AG04450 (cell line): Measurements from ENCODE around the gene SLAMF9. TPM values are rescaled to one million over a fixed set of nuclear protein-coding genes. Genes with fewer than 3 reads are reported as not detected.

Source experiments
- CTCF ChIA-PET: fragments of 300-600, 350-600 bp; formaldehyde crosslinking; extraction: SDS; loops from one replicate; lab custom pipeline; 2022; ENCODE audit warnings: antibody characterized with exemption, inconsistent platforms; lab: Charles Lee
- POLR2A ChIA-PET: fragments of 350-600 bp; formaldehyde crosslinking; extraction: SDS; loops from one replicate; lab custom pipeline; 2021; ENCODE audit warnings: antibody characterized with exemption, inconsistent platforms; lab: Yijun Ruan, JAX
- DNase-seq: peaks from one replicate; pipeline ENCODE4 v3.0.0-alpha.2; 2011; ENCODE audit warnings: low read depth, low spot score
- H3K27ac ChIP-seq: one replicate; pipeline ENCODE4 v1.5.1; 2012; ENCODE audit warnings: low read depth, low read length, control low read depth
- H3K27me3 ChIP-seq: one replicate; pipeline ENCODE4 v1.6.0; 2012; ENCODE audit warnings: low read length; ENCODE audit not compliant: control insufficient read depth, insufficient read depth
- H3K4me3 ChIP-seq: 2 replicates; pipeline ENCODE4 v1.5.1; 2011; ENCODE audit warnings: mild to moderate bottlenecking, low read depth, low read length, control low read depth
- H3K9me3 ChIP-seq: 2 replicates; pipeline ENCODE4 v1.5.1; 2012; ENCODE audit warnings: low read length; ENCODE audit not compliant: control insufficient read depth, insufficient read depth
- polyA minus RNA-seq: library from RNA; depleted of rRNA, polyadenylated mRNA; stranded (reverse); fragments of >200 nt; gene quantifications from 2 replicates; pipeline ENCODE4 v1.2.3, GENCODE V29; 2011; rRNA and poly(A)+ RNA removed
- polyA plus RNA-seq: library from polyadenylated mRNA; depleted of rRNA; stranded (reverse); fragments of >200 nt; gene quantifications from 2 replicates; pipeline ENCODE4 v1.2.3, GENCODE V29; 2011; rRNA removed
- TF ChIP-seq, protein P1 (sequence below): IDR thresholded peaks from 2 replicates; pipeline ENCODE4 v1.5.1; 2011; ENCODE audit warnings: low read depth, low read length, control low read depth, inconsistent platforms

Gene SLAMF9
- polyA plus RNA-seq (0.11 TPM in 1 of 2 replicates, not detected in the other), polyA minus RNA-seq (0.37 TPM in 1 of 2 replicates, not detected in the other)

DNA sequence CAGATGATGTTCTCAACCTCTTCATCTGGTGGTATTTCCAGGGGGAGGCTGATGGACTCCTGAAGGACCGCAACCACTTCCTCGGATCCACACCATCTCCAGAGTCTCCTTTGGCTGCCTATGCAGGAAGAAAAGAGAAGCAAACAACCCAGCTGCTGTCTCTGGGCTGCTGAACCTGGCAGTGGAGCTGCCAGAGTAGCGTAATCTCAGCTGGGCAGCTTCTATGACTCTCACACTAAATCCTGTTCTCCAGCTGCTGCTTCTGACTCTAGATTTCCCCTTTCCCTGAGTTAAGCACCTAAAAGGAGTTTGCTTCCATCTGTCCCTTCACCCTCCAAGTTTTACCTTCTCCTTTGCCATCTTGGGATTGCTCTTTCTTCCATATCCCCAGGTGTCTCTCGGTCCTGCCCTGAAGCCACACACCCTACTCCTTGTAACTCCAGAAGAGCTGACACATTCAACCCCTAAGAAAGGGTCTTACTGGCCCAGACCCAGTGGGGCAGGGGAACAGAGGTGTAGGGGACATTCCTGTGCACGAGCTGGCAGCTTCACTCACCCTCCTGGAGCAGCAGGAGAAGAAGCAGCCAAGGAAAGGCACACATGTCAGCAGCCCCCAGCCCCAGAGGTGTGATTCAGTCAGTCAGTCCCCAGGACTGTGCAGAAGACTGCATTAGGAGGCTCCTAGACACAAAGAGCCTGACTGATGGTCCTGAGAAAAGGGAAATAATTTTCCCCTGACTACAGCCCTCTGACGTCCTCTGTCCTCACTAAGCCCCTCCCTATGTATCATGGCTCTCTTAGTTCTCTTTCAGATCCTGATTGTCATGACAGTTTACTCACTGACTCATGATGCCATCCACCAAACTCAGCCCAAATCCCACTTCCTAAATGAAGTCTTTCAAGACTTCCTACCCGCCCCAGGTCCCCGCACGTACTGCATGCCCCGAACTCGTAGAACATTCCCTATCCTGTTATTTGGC, at the start of gene SLAMF9:
Gene SLAMF9 (minus strand): TSS at position 702 of the 980 bp plus-strand sequence. CDS start 100 bp downstream, at position 602.
- ChIA-PET POLR2A (no interaction called here), CTCF (interaction anchor here (1.3 to 8.2 kb wide), 3 partner anchors 15 to 92 kb away, joined by 3 to 81 read pairs (median 3); no protein-coding TSS in a partner anchor)
- TF ChIP-seq, protein P1, sequence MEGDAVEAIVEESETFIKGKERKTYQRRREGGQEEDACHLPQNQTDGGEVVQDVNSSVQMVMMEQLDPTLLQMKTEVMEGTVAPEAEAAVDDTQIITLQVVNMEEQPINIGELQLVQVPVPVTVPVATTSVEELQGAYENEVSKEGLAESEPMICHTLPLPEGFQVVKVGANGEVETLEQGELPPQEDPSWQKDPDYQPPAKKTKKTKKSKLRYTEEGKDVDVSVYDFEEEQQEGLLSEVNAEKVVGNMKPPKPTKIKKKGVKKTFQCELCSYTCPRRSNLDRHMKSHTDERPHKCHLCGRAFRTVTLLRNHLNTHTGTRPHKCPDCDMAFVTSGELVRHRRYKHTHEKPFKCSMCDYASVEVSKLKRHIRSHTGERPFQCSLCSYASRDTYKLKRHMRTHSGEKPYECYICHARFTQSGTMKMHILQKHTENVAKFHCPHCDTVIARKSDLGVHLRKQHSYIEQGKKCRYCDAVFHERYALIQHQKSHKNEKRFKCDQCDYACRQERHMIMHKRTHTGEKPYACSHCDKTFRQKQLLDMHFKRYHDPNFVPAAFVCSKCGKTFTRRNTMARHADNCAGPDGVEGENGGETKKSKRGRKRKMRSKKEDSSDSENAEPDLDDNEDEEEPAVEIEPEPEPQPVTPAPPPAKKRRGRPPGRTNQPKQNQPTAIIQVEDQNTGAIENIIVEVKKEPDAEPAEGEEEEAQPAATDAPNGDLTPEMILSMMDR: no peak
- Histone ChIP-seq H3K27me3 (peaks cover 20% of the 10 kb centered on the region), H3K9me3 (no peaks in the 10 kb centered on the region; the same call in 1 of the 2 replicates), H3K4me3 (no peak within 1 kb of the TSS), H3K27ac (no peak within 1 kb of the TSS)
- no peak for DNase-seq

DNA sequence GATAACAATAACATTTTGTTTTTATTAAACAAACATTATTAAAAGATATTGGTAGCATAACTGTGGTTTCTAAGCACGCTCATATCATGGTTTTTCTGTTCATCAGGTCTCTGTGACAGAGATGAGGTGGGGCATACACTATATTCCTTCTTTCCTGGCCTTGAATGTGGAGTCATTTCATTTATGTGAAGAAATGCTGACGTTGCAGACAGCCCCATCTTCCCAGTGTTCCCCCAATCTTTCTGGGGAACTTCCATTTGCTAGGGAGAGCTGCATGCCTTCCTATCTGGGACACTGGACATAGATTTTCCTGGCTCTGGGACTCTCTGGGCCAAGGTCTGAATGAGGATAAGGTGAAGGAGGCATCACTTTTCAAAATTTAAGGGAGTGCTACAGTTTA, 47.4 kb upstream of the SLAMF9 start:
- Histone ChIP-seq H3K27ac (no peak overlapping the region), H3K27me3 (peaks cover 2% of the 10 kb centered on the region), H3K4me3 (no peak overlapping the region), H3K9me3 (no peaks in the 10 kb centered on the region)
- TF ChIP-seq, protein P1: no peak
- no peak for DNase-seq
- POLR2A ChIA-PET: interaction anchor here (1.1 kb wide), 1 partner anchor 76 kb away, joined by 3 read pairs; the partner anchor contains the start of gene TAGLN2
- CTCF ChIA-PET: interaction anchor here (1.0 to 9.7 kb wide), 4 partner anchors 56 to 203 kb away, joined by 3 to 380 read pairs (median 60); partner anchors contain the start of gene IGSF9

GRCh38 chr1:159999204-159999603, 45.2 kb upstream of the SLAMF9 start:
- CTCF ChIA-PET: interaction anchor here (0.7 to 1.7 kb wide), 4 partner anchors 8 to 107 kb away, joined by 3 to 27 read pairs (median 4); no protein-coding TSS in a partner anchor

GRCh38 chr1:159996653-159997052, 42.6 kb upstream of the SLAMF9 start:
- Histone ChIP-seq H3K27me3 (peaks cover 2% of the 10 kb centered on the region), H3K4me3 (no peak overlapping the region), H3K9me3 (no peaks in the 10 kb centered on the region), H3K27ac (no peak overlapping the region)
- ChIA-PET CTCF (interaction anchor here (0.5 to 6.3 kb wide), 4 partner anchors 10 to 202 kb away, joined by 3 to 68 read pairs (median 5); no protein-coding TSS in a partner anchor), POLR2A (no interaction called here)
- DNase-seq: peak; percentile 29
- TF ChIP-seq, protein P1: no peak

More at GRCh38 chr1:159999204-159999603, 45.2 kb upstream of the SLAMF9 start:
- Histone ChIP-seq H3K27me3 (peaks cover 2% of the 10 kb centered on the region), H3K4me3 (no peak overlapping the region), H3K27ac (no peak overlapping the region), H3K9me3 (no peaks in the 10 kb centered on the region)
- POLR2A ChIA-PET: no interaction called here
- TF ChIP-seq, protein P1: no peak
- DNase-seq: no peak
